Measurements from ENCODE around the gene RBBP6.

DNA sequence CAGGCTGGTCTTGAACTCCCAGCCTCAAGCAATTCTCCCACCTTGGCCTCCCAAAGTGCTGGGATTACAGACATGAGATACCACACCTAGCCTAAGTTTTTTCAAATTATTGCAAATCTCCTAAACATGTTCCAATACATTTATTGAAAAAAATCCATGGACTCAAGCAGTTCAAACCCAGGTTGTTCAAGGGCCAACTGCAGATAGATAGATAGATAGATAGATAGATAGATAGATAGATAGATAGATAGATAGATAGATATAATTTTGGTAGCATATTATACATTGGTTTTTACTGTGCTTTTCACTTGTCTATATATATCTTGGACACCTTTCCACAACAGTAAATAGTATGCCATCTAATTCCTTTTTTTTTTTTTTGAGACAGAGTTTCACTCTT lies 20.9 kb upstream of the RBBP6 start:
- TF ChIP-seq JUN (IDR thresholded peaks at IDR 0.05; ENCODE audit: borderline replicate concordance, insufficient read depth, insufficient read length, low read depth) = no peak
- TF ChIP-seq, protein P1, sequence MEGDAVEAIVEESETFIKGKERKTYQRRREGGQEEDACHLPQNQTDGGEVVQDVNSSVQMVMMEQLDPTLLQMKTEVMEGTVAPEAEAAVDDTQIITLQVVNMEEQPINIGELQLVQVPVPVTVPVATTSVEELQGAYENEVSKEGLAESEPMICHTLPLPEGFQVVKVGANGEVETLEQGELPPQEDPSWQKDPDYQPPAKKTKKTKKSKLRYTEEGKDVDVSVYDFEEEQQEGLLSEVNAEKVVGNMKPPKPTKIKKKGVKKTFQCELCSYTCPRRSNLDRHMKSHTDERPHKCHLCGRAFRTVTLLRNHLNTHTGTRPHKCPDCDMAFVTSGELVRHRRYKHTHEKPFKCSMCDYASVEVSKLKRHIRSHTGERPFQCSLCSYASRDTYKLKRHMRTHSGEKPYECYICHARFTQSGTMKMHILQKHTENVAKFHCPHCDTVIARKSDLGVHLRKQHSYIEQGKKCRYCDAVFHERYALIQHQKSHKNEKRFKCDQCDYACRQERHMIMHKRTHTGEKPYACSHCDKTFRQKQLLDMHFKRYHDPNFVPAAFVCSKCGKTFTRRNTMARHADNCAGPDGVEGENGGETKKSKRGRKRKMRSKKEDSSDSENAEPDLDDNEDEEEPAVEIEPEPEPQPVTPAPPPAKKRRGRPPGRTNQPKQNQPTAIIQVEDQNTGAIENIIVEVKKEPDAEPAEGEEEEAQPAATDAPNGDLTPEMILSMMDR (IDR thresholded peaks at IDR 0.05; ENCODE audit: extremely low read depth in 1 of 2, insufficient read depth in 1 of 2, low read depth in 1 of 2, low read length in 2 of 2) = no peak
- no peak for TF ChIP-seq EZH2 (IDR thresholded peaks at IDR 0.05; ENCODE audit: borderline replicate concordance, low read depth, low read length, severe bottlenecking)
- no peak for TF ChIP-seq POLR2A (IDR thresholded peaks at IDR 0.05; ENCODE audit: low read depth, low read length)
- TF ChIP-seq FOS (IDR thresholded peaks at IDR 0.05; ENCODE audit: borderline replicate concordance, insufficient read depth, low read length) = no peak
- TF ChIP-seq POLR2AphosphoS5 (IDR thresholded peaks at IDR 0.05; ENCODE audit: insufficient read depth, low read depth, low read length) = no peak
- TF ChIP-seq, protein P2, sequence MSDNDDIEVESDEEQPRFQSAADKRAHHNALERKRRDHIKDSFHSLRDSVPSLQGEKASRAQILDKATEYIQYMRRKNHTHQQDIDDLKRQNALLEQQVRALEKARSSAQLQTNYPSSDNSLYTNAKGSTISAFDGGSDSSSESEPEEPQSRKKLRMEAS (IDR thresholded peaks at IDR 0.05; ENCODE audit: insufficient read depth, insufficient read length) = no peak
- no peak for TF ChIP-seq GATA2 (IDR thresholded peaks at IDR 0.05; ENCODE audit: insufficient read depth, insufficient read length, low read depth, low read length)

Data from endothelial cell of umbilical vein (primary cell).